ENCODE measurements around the gene PROB1. TPM values are rescaled to one million over a fixed set of nuclear protein-coding genes. Genes with fewer than 3 reads are reported as not detected.

PROB1 gene
- total and polyA plus RNA-seq, 9 of the 15 experiments (the other 6 are each of a cell fraction or from before 2014, with no cell fraction given), result 0.01 to 1.8 (median 0.47) TPM

- TF ChIP-seq MAFK (IDR thresholded peaks at IDR 0.05; ENCODE audit: low read length) (no peak), ATF6 (CRISPR knock-in tag; IDR thresholded peaks at IDR 0.05) (no peak), DDX20 (tag; IDR thresholded peaks at IDR 0.05; ENCODE audit: low read depth) (no peak), ZNF217 (CRISPR knock-in tag; IDR thresholded peaks at IDR 0.05) (no peak), XRCC3 (IDR thresholded peaks at IDR 0.05) (no peak), PREB (CRISPR knock-in tag; IDR thresholded peaks at IDR 0.05) (no peak)
Measured at GRCh38 chr5:139399501-139400121, 4.7 kb upstream of the PROB1 start (continued).

- ATAC-seq (no peak), FAIRE-seq (no peak), DNase-seq (ENCODE audit: extremely low read depth in 1 of 4, low spot score in 3 of 4) (no peak)
- Histone ChIP-seq H3K36me3 (ENCODE audit: control insufficient read depth, insufficient read depth, low read length) (0 out of 3 replicates have a peak, but pooled peaks cover 2% of the 10 kb centered on the region), H3K27ac (ENCODE audit: extremely low read depth, low read depth, low read length) (no peak overlapping the region), H3K9ac (ENCODE audit: insufficient read depth in 1 of 2, low read depth in 2 of 2, low read length in 2 of 2) (no peak overlapping the region), H3K9me3 (replicated peaks; ENCODE audit: control insufficient read depth, insufficient read depth, low read depth, low read length) (no peaks in the 10 kb centered on the region; the same call in 1 of the 2 replicates), H3K4me1 (replicated peaks in 1 of 2; ENCODE audit: control insufficient read depth in 2 of 2, insufficient read depth in 2 of 2, low read length in 2 of 2) (peaks cover 9 to 11% of the 10 kb centered on the region in 2 experiments), H3K27me3 (ENCODE audit: control insufficient read depth in 2 of 2, insufficient read depth in 2 of 2, low read length in 2 of 2) (no peaks in the 10 kb centered on the region), H3K9me1 (ENCODE audit: control insufficient read depth, insufficient read depth, low read length) (no peaks in the 10 kb centered on the region), H3K4me3 (no peak overlapping the region), H4K20me1 (replicated peaks; ENCODE audit: control insufficient read depth, insufficient read depth, low read length) (no peaks in the 10 kb centered on the region), H2AFZ (ENCODE audit: low read depth, low read length) (no peak overlapping the region), H3K79me2 (ENCODE audit: control insufficient read depth, insufficient read depth, low read length) (no peaks in the 10 kb centered on the region), H3K4me2 (ENCODE audit: insufficient read depth, low read length) (no peak overlapping the region)
- POLR2A ChIA-PET, result no interaction called here
- CTCF ChIA-PET (ENCODE audit: low intra/inter-chr PET ratio), result no interaction called here
- 59% methylated on average over 5 of the region's 6 CpGs for WGBS (ENCODE audit: insufficient coverage, low coverage, missing lambda C conversion rate)
- no TSS peak for BruUV-seq (replicated peaks)
- intact Hi-C loops (cut with micrococcal nuclease), result no loop called here
- in situ Hi-C loops (cut with MboI), result no loop called here
- TF ChIP-seq ZHX1 (conservative IDR thresholded peaks at IDR 0.05; ENCODE audit: low read length), result no peak
- no peak for TF ChIP-seq ZNF780A (CRISPR knock-in tag; IDR thresholded peaks at IDR 0.05)
- TF ChIP-seq, protein P1, sequence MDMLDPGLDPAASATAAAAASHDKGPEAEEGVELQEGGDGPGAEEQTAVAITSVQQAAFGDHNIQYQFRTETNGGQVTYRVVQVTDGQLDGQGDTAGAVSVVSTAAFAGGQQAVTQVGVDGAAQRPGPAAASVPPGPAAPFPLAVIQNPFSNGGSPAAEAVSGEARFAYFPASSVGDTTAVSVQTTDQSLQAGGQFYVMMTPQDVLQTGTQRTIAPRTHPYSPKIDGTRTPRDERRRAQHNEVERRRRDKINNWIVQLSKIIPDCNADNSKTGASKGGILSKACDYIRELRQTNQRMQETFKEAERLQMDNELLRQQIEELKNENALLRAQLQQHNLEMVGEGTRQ (CRISPR knock-in tag; IDR thresholded peaks at IDR 0.05), result no peak
- TF ChIP-seq GTF2F1 (IDR thresholded peaks at IDR 0.05; ENCODE audit: low read depth, low read length), result no peak
- TF ChIP-seq, protein P2, sequence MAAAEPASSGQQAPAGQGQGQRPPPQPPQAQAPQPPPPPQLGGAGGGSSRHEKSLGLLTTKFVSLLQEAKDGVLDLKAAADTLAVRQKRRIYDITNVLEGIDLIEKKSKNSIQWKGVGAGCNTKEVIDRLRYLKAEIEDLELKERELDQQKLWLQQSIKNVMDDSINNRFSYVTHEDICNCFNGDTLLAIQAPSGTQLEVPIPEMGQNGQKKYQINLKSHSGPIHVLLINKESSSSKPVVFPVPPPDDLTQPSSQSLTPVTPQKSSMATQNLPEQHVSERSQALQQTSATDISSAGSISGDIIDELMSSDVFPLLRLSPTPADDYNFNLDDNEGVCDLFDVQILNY (CRISPR knock-in tag; IDR thresholded peaks at IDR 0.05), result no peak
- TF ChIP-seq, protein P3, sequence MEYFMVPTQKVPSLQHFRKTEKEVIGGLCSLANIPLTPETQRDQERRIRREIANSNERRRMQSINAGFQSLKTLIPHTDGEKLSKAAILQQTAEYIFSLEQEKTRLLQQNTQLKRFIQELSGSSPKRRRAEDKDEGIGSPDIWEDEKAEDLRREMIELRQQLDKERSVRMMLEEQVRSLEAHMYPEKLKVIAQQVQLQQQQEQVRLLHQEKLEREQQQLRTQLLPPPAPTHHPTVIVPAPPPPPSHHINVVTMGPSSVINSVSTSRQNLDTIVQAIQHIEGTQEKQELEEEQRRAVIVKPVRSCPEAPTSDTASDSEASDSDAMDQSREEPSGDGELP (CRISPR knock-in tag; IDR thresholded peaks at IDR 0.05; ENCODE audit: borderline replicate concordance), result no peak
Measured at GRCh38 chr5:139397921-139398320, 3.0 kb upstream of the PROB1 start.
